ENCODE measurements around the gene TRMT10B.

DNA sequence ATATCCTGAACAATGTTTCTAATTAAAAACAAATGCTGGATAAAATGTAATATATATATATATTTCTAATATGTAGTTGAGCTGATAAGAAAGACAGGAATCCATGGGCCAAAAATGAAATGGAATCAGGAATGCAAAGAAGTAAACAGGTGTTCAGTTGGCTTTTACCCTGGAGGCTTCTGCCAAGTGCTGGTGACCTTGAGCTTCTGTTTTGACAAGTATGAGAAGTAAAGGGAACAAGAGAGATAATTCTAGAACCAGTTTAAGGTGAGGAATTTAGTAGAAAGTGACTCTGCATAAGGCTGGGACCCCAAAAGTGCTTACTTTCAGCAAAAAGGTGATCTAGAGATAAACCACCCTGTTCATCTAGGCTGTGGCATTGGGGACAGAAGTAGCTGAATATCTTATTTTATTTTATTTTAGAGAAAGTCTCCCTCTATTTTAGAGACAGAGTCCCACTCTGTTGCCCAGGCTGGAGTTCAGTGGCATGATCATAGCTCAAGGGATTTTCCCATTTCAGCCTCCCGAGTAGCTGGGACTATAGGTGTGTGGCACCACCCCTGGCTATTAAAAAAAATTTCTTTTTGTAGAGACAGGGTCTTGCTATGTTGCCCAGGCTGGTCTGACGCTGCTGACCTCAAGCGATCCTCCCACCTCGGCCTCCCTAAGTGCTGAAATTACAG lies 74.0 kb downstream of the TRMT10B start:
- TF ChIP-seq, protein P1, sequence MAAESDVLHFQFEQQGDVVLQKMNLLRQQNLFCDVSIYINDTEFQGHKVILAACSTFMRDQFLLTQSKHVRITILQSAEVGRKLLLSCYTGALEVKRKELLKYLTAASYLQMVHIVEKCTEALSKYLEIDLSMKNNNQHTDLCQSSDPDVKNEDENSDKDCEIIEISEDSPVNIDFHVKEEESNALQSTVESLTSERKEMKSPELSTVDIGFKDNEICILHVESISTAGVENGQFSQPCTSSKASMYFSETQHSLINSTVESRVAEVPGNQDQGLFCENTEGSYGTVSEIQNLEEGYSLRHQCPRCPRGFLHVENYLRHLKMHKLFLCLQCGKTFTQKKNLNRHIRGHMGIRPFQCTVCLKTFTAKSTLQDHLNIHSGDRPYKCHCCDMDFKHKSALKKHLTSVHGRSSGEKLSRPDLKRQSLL (tag by site-specific recombination; IDR thresholded peaks at IDR 0.05), result no peak
- TF ChIP-seq, protein P2, sequence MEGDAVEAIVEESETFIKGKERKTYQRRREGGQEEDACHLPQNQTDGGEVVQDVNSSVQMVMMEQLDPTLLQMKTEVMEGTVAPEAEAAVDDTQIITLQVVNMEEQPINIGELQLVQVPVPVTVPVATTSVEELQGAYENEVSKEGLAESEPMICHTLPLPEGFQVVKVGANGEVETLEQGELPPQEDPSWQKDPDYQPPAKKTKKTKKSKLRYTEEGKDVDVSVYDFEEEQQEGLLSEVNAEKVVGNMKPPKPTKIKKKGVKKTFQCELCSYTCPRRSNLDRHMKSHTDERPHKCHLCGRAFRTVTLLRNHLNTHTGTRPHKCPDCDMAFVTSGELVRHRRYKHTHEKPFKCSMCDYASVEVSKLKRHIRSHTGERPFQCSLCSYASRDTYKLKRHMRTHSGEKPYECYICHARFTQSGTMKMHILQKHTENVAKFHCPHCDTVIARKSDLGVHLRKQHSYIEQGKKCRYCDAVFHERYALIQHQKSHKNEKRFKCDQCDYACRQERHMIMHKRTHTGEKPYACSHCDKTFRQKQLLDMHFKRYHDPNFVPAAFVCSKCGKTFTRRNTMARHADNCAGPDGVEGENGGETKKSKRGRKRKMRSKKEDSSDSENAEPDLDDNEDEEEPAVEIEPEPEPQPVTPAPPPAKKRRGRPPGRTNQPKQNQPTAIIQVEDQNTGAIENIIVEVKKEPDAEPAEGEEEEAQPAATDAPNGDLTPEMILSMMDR (tag by site-specific recombination; IDR thresholded peaks at IDR 0.05), result no peak
- TF ChIP-seq ZNF558 (tag by site-specific recombination; IDR thresholded peaks at IDR 0.05) (no peak), ZNF670 (tag by site-specific recombination; IDR thresholded peaks at IDR 0.05; ENCODE audit: low read depth) (no peak), ZNF121 (tag by site-specific recombination; IDR thresholded peaks at IDR 0.05) (no peak), ZBTB20 (tag by site-specific recombination; IDR thresholded peaks at IDR 0.05) (no peak)
